CD14-positive monocyte (primary cell): ENCODE results near the gene APP. TPM values are rescaled to one million over a fixed set of nuclear protein-coding genes. Genes with fewer than 3 reads are reported as not detected.

Experiments
- DNase-seq, 3 donors: peaks; one replicate each; pipeline ENCODE4 v3.0.0-alpha.2; 2011 to 2022
- H2AFZ ChIP-seq: 2 replicates; pipeline ENCODE4 v1.6.0; 2012; ENCODE audit warnings: mild to moderate bottlenecking, low read depth, low read length, inconsistent platforms; ENCODE audit not compliant: insufficient read depth, poor library complexity, severe bottlenecking
- H3K27ac ChIP-seq, 2 donors: 1 replicate in 1 of 2; 2 replicates in 1 of 2; pipeline ENCODE4 v1.5.1; 2012 to 2013; ENCODE audit warnings: low read length in 2 of 2, control low read depth in 1 of 2, inconsistent platforms in 1 of 2, low read depth in 1 of 2, mild to moderate bottlenecking in 1 of 2
- H3K27me3 ChIP-seq, 2 donors: one replicate each; pipeline versions ENCODE4 v1.6.0 to v1.6.1; 2011 to 2013; ENCODE audit warnings: low read length in 2 of 2; ENCODE audit not compliant: control insufficient read depth in 2 of 2, insufficient read depth in 2 of 2
- H3K36me3 ChIP-seq, 2 donors: replicated peaks in 1 of 2; 1 replicate in 1 of 2; 2 replicates in 1 of 2; pipeline versions ENCODE4 v1.5.1 to v1.6.1; 2012 to 2013; ENCODE audit warnings: low read length in 2 of 2, control low read depth in 1 of 2, inconsistent platforms in 1 of 2, mild to moderate bottlenecking in 1 of 2; ENCODE audit not compliant: insufficient read depth in 2 of 2, control insufficient read depth in 1 of 2
- H3K4me1 ChIP-seq, 2 donors: 1 replicate in 1 of 2; 2 replicates in 1 of 2; pipeline versions ENCODE4 v1.5.1 to v1.6.1; 2012 to 2013; ENCODE audit warnings: low read length in 2 of 2, control low read depth in 1 of 2, inconsistent platforms in 1 of 2, mild to moderate bottlenecking in 1 of 2, moderate library complexity in 1 of 2; ENCODE audit not compliant: insufficient read depth in 2 of 2, control insufficient read depth in 1 of 2
- H3K4me2 ChIP-seq: replicated peaks from 2 replicates; pipeline ENCODE3; 2012; ENCODE audit warnings: low read length, moderate library complexity, mild to moderate bottlenecking; ENCODE audit not compliant: poor library complexity, severe bottlenecking; ENCODE audit errors: extremely low read depth
- H3K4me3 ChIP-seq, 3 experiments: fragments of 200-600 bp in 1 of 3; sonication (generic) in 1 of 3; replicated peaks in 1 of 3; 1 replicate in 2 of 3; 2 replicates in 1 of 3; pipeline ENCODE4 v1.5.1; 2011 to 2013; ENCODE audit warnings: low read length in 3 of 3, mild to moderate bottlenecking in 3 of 3, control low read depth in 2 of 3, low read depth in 2 of 3, inconsistent platforms in 1 of 3, moderate library complexity in 1 of 3
- H3K79me2 ChIP-seq: 2 replicates; pipeline ENCODE4 v1.6.0; 2012; ENCODE audit warnings: mild to moderate bottlenecking, control low read depth, inconsistent platforms, low read length, moderate library complexity; ENCODE audit not compliant: insufficient read depth
- H3K9ac ChIP-seq: 2 replicates; pipeline ENCODE4 v1.6.0; 2017; ENCODE audit warnings: low read length, mild to moderate bottlenecking; ENCODE audit not compliant: insufficient read depth, poor library complexity, severe bottlenecking
- H3K9me3 ChIP-seq, 2 donors: replicated peaks in 1 of 2; 1 replicate in 1 of 2; 2 replicates in 1 of 2; pipeline versions ENCODE4 v1.5.1 to v1.6.1; 2012 to 2013; ENCODE audit warnings: low read length in 2 of 2, control low read depth in 1 of 2; ENCODE audit not compliant: control insufficient read depth in 1 of 2, insufficient read depth in 1 of 2
- H4K20me1 ChIP-seq: 2 replicates; pipeline ENCODE4 v1.6.0; 2012; ENCODE audit warnings: mild to moderate bottlenecking, low read length, control low read depth, moderate library complexity; ENCODE audit not compliant: insufficient read depth
- H3K27ac Mint-ChIP-seq, 7 donors: one replicate each; pipeline ENCODE4 v1.8.0; 2020; ENCODE audit warnings: mild to moderate bottlenecking in 7 of 7, mixed read lengths in 7 of 7, moderate library complexity in 6 of 7, inconsistent platforms in 2 of 7
- H3K27me3 Mint-ChIP-seq, 3 donors: one replicate each; pipeline ENCODE4 v1.8.0; 2021 to 2022; ENCODE audit warnings: low read depth in 3 of 3, mild to moderate bottlenecking in 3 of 3, mixed read lengths in 3 of 3, moderate library complexity in 3 of 3, inconsistent platforms in 1 of 3
- H3K36me3 Mint-ChIP-seq, 2 donors: one replicate each; pipeline ENCODE4 v1.8.0; 2020; ENCODE audit warnings: mixed read lengths in 2 of 2, inconsistent platforms in 1 of 2, mild to moderate bottlenecking in 1 of 2
- H3K4me1 Mint-ChIP-seq: one replicate; pipeline ENCODE4 v1.8.0; 2020; ENCODE audit warnings: mild to moderate bottlenecking, mixed read lengths
- H3K4me3 Mint-ChIP-seq, 2 donors: one replicate each; pipeline ENCODE4 v1.8.0; 2020; ENCODE audit warnings: mild to moderate bottlenecking in 2 of 2, mixed read lengths in 2 of 2, moderate library complexity in 1 of 2
- H3K9me3 Mint-ChIP-seq, 7 donors: one replicate each; pipeline ENCODE4 v1.8.0; 2020 to 2022; ENCODE audit warnings: mixed read lengths in 7 of 7, mild to moderate bottlenecking in 6 of 7, moderate library complexity in 6 of 7, inconsistent platforms in 2 of 7
- WGBS: methylation state at CpG from one replicate; pipeline ENCODE4 v1.1.5; 2013; ENCODE audit warnings: missing lambda C conversion rate; ENCODE audit not compliant: insufficient coverage; 5-methylcytosine and 5-hydroxymethylcytosine counted together
- intact Hi-C, 2 donors: fragments of 100-400 bp; cut with micrococcal nuclease; formaldehyde crosslinking; loops; one replicate each; pipeline versions ENCODE4 v1.15.0 to v1.15.1; 2023
- polyA plus RNA-seq, 3 donors: library from polyadenylated mRNA; depleted of rRNA in 1 of 3; unstranded in 2 of 3; stranded (reverse) in 1 of 3; fragments of 300-500 nt in 2 of 3; fragments of >200 nt in 1 of 3; fragmentation: Illumina TruSeq in 2 of 3; gene quantifications; 1 replicate in 2 of 3; 2 replicates in 1 of 3; pipeline ENCODE4 v1.2.3, GENCODE V29; 2012 to 2021
- TF ChIP-seq, protein P1 (sequence below): fragments of 200-600 bp; IDR thresholded peaks from one replicate; pipeline ENCODE4 v1.8.0; 2022; ENCODE audit warnings: antibody characterized with exemption, mild to moderate bottlenecking

APP gene
- polyA plus RNA-seq, 3 donors = 28.0 to 118 (median 35.1) TPM

DNA sequence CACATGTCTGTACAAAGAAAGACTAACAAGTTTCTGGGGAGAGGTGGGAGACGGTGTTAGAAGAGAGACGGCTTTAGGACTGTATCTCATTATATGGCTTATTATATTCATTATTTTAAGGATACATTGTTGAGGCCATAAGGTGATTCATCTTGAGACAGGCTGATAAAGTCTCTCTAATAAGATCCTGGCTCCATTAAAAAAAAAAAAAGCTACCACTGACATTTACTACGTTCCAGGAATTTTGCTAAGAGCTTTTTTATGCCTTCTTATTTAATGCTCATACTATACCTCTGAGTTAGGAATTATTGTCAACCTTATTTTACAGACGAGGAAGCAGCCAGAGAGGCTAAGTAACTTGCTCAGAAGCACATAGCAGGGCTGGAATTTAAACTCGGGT lies 262.1 kb downstream of the APP start:
- WGBS = 100% methylated on average over 1 of the region's 5 CpGs
- peaks cover 6 to 9% of the 10 kb centered on the region in 2 donors for H3K4me1 ChIP-seq
- intact Hi-C loops = no loop called here

DNA sequence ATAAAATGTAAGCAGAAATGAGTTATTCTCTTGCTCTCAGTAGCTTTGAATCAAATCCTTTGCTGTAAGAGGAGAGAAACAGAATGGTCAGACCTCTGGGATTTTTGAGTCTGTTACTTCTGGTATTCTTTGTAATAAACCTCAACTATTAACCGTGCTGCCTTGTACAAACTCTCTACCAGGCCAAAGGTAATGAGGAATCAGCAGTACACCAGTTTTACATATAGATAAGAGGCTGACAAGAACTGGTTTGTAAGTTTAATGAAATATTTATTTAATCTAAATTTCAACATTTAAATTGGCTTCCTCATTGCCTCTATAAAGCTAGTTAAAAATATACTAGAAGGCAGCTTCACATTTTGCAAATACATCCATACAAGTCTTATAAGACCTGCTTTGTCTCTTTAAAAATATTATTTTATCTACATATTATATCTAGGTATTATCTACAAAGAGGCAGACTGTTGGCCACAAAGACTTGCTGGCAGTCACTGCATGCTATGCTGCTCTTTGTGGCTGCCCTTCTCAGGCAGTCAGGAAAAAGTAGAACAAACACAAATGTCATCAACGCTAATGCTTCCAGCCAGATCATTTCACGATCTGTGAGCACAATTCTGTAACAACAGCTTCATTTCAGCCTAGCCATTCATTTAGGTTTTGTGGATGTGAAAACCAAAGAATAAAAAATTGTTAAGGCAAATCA lies 262.8 kb downstream of the APP start:
- Mint-ChIP-seq H3K36me3 (peaks cover 20 to 41% of the 10 kb centered on the region in 2 donors), H3K4me1 (peaks cover 14% of the 10 kb centered on the region), H3K27ac (no peak overlapping the region), H3K27me3 (no peaks in the 10 kb centered on the region), H3K4me3 (no peak overlapping the region), H3K9me3 (no peaks in the 10 kb centered on the region)
- Histone ChIP-seq H3K9me3 (no peaks in the 10 kb centered on the region), H3K27me3 (no peaks in the 10 kb centered on the region), H2AFZ (no peak overlapping the region), H3K79me2 (no peaks in the 10 kb centered on the region), H3K36me3 (peaks cover 0 to 18% of the 10 kb centered on the region in 2 donors), H3K4me2 (no peak overlapping the region), H3K4me1 (peaks cover 10 to 15% of the 10 kb centered on the region in 2 donors), H3K4me3 (no peak overlapping the region), H3K9ac (no peak overlapping the region), H4K20me1 (no peaks in the 10 kb centered on the region), H3K27ac (no peak overlapping the region)
- no peak for DNase-seq
- intact Hi-C loops = no loop called here
- no CpG with 5 or more reads among the region's 3 CpGs for WGBS
- TF ChIP-seq, protein P1, sequence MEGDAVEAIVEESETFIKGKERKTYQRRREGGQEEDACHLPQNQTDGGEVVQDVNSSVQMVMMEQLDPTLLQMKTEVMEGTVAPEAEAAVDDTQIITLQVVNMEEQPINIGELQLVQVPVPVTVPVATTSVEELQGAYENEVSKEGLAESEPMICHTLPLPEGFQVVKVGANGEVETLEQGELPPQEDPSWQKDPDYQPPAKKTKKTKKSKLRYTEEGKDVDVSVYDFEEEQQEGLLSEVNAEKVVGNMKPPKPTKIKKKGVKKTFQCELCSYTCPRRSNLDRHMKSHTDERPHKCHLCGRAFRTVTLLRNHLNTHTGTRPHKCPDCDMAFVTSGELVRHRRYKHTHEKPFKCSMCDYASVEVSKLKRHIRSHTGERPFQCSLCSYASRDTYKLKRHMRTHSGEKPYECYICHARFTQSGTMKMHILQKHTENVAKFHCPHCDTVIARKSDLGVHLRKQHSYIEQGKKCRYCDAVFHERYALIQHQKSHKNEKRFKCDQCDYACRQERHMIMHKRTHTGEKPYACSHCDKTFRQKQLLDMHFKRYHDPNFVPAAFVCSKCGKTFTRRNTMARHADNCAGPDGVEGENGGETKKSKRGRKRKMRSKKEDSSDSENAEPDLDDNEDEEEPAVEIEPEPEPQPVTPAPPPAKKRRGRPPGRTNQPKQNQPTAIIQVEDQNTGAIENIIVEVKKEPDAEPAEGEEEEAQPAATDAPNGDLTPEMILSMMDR = no peak

More for the DNA sequence above, 262.1 kb downstream of the APP start:
- Histone ChIP-seq H3K9ac (no peak overlapping the region), H3K4me3 (no peak overlapping the region), H2AFZ (no peak overlapping the region), H3K4me2 (no peak overlapping the region), H3K36me3 (peaks cover 0 to 18% of the 10 kb centered on the region in 2 donors), H3K79me2 (no peaks in the 10 kb centered on the region), H3K27me3 (no peaks in the 10 kb centered on the region), H4K20me1 (no peaks in the 10 kb centered on the region), H3K27ac (no peak overlapping the region), H3K9me3 (no peaks in the 10 kb centered on the region)
- no peak overlapping the region for H3K4me3 Mint-ChIP-seq
- H3K9me3 Mint-ChIP-seq = no peaks in the 10 kb centered on the region
- peaks cover 20 to 36% of the 10 kb centered on the region in 2 donors for H3K36me3 Mint-ChIP-seq
- H3K27ac Mint-ChIP-seq = no peak overlapping the region
- no peaks in the 10 kb centered on the region for H3K27me3 Mint-ChIP-seq
- H3K4me1 Mint-ChIP-seq = peaks cover 11% of the 10 kb centered on the region
- no peak for DNase-seq
- TF ChIP-seq, protein P1 = no peak
